ENCODE measurements around the gene RANBP2. TPM values are rescaled to one million over a fixed set of nuclear protein-coding genes. Genes with fewer than 3 reads are reported as not detected.
A peak's percentile ranks its signal among the peaks of the same experiment; 100 is the strongest.

Gene RANBP2
- total RNA-seq, 2 experiments from 2014 or later: 51.1 to 58.9 TPM

DNA sequence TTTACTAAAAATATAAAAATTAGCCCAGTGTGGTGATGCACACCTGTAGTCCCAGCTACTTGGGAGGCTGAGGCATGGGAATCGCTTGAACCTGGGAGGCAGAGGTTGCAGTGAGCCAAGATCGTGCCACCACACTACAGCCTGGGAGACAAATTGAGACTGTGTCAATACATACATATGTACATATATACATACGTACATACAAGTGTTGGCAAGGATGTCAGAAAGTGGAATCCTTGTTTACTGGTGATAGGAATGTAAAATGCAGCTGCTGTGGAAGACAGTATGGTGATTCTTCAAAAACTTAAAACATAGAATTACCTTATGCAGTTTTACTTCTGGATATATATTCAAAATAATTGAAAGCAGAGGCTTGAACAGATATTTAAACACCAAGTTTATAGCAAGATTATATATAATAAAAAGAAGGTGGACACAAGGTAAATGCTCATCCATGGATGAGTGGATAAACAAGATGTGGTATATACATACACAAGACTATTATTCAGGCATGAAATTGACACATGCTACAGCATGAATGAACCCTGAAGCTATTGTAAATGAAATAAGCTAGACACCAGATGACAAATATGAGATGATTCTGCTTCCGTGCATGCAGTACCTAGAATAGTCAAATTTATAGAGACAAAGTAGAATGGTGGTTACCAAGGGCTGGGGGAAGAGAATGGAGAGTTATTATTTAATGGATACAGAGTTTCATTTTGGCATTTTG is 110.5 kb downstream of the RANBP2 start:
- H3K4me3 Mint-ChIP-seq: no peak overlapping the region
- no peaks in the 10 kb centered on the region for H3K27me3 Mint-ChIP-seq
- no peak overlapping the region for H3K27ac Mint-ChIP-seq
- ChIA-PET CTCF (no interaction called here), POLR2A (no interaction called here)
- DNase-seq: no peak
- H3K36me3 Mint-ChIP-seq (ENCODE audit: low read depth): peaks cover 9% of the 10 kb centered on the region
- peaks cover 3% of the 10 kb centered on the region for H3K9me3 Mint-ChIP-seq
- H3K4me1 Mint-ChIP-seq: peaks cover 20% of the 10 kb centered on the region

DNA sequence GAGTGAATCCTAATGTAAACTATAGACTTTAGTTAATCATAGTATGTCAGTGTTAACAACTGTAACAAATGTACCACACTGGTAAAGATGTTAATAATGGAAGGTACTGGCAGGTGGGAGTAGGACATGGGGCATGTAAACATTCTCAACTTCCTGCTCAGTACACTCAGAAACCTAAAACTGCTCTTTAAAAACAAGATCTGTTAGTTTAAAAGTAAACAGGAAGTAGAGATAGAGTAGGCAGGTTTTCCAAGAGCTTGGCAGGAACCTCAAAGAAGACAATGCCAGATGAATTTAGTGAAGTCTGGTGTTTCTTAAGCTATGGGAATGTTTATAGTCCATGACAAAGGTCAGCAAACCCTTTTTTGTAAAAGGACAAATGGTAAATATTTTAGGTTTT is 113.9 kb downstream of the RANBP2 start:
- POLR2A ChIA-PET: no interaction called here
- Mint-ChIP-seq H3K9me3 (peaks cover 8% of the 10 kb centered on the region), H3K36me3 (ENCODE audit: low read depth) (peaks cover 20% of the 10 kb centered on the region), H3K4me1 (peaks cover 25% of the 10 kb centered on the region), H3K27me3 (no peaks in the 10 kb centered on the region), H3K27ac (peak overlapping the region; percentile 64), H3K4me3 (no peak overlapping the region)
- CTCF ChIA-PET: interaction anchor here (0.7 kb wide), 2 partner anchors 725 to 1825 kb away, joined by 3 to 6 read pairs; no protein-coding TSS in a partner anchor
- DNase-seq: no peak

DNA sequence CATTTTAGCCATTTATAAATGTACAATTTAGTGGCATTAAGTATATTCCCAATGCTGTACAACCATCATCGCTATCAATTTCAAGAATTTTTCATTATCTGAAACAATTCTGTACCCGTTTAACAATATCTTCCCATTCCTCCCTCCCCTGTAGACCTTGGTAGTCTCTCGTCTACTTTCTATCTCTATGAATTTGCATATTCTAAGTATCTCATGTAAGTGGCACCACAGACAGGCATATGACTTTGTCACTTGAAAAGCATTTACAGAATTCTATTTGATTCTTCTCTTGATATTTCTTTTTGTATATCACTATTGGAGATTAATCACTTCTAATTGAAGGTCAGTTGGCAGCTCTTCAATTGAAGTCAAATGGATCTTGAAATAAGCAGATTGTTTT is 115.3 kb downstream of the RANBP2 start:
- DNase-seq: no peak
- Mint-ChIP-seq H3K27ac (peak overlapping the region; percentile 33), H3K36me3 (ENCODE audit: low read depth) (peaks cover 20% of the 10 kb centered on the region), H3K9me3 (peaks cover 10% of the 10 kb centered on the region), H3K4me1 (peaks cover 25% of the 10 kb centered on the region), H3K4me3 (no peak overlapping the region), H3K27me3 (no peaks in the 10 kb centered on the region)
- ChIA-PET POLR2A (no interaction called here), CTCF (no interaction called here)

DNA sequence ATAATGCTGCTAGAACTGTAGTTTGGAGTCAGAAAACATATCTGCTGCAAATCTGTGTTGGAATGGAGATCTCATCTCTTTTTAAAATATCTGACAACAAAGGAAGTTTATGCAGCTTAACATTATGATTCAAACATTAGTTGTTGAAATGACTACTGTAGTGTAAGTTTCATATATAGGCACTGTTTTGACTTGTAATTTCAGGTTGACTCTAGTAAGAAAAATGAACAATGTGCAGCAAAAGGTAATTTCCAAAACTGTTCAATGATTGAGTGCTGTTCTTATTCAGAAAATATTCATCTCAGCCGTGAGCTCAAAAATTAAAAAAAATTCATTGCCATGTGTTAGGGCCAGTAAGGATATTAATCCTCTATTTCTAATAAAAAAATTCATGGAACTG is 115.8 kb downstream of the RANBP2 start:
- peaks cover 20% of the 10 kb centered on the region for H3K36me3 Mint-ChIP-seq (ENCODE audit: low read depth)
- no peaks in the 10 kb centered on the region for H3K27me3 Mint-ChIP-seq
- DNase-seq: no peak
- H3K4me3 Mint-ChIP-seq: no peak overlapping the region
- ChIA-PET POLR2A (no interaction called here), CTCF (no interaction called here)
- H3K4me1 Mint-ChIP-seq: peaks cover 25% of the 10 kb centered on the region
- H3K27ac Mint-ChIP-seq: peak overlapping the region; percentile 33
- peaks cover 10% of the 10 kb centered on the region for H3K9me3 Mint-ChIP-seq

Other genes with a start within 250 kb of the RANBP2 start
- 100 to 1,000 TPM; 129 to 136 TPM for gene LIMS1, start 185.0 kb upstream of the RANBP2 start, total RNA-seq
- gene CCDC138, start 67.3 kb downstream of the RANBP2 start, total RNA-seq: 1 to 10 TPM; 7.7 to 9.1 TPM